C4-2B (cell line): Measurements from ENCODE around the gene FAP.

Source experiments
- CTCF ChIP-seq: fragments of 450-650 bp; conservative IDR thresholded peaks from 2 replicates; pipeline ENCODE4 v1.5.1; 2017; ENCODE audit warnings: mild to moderate bottlenecking
- ZFX ChIP-seq: fragments of 450-650 bp; IDR thresholded peaks from 2 replicates; pipeline ENCODE4 v1.6.1; 2017

DNA sequence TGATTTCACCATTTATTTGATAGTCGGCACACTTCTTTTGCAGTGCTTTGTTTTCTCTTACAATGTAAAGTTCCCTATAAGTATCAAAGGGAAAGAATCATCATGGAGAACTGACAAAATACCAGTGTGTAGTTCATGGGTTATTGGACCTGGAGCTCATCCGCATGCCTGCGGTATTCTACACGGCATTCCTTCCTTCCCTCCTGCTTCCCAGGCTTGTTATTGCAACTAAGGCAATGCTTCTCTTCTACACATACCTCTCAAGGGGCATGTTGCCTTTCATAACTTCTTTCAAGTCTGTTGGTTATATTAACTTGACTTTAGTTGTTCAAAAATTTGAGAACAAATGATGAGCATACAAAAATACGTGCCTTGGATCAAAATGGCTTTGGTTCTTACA lies 24.3 kb upstream of the FAP start:
- TF ChIP-seq CTCF (no peak), ZFX (no peak)
